Thyroid gland (tissue), 4 donors: ENCODE data around the gene TNIK.

Experiments
- CTCF ChIP-seq, 6 experiments: fragments of 200-600 bp in 3 of 6; fragments of 450-650 bp in 3 of 6; sonication (generic) in 3 of 6; IDR thresholded peaks; one replicate each; pipeline ENCODE4 v1.5.1; 2016 to 2019; ENCODE audit warnings: antibody characterized with exemption in 6 of 6, mild to moderate bottlenecking in 2 of 6, inconsistent platforms in 1 of 6, moderate library complexity in 1 of 6
- POLR2A ChIP-seq, 2 donors: fragments of 450-650 bp; IDR thresholded peaks; one replicate each; pipeline ENCODE4 v1.6.1; 2017; ENCODE audit warnings: antibody characterized with exemption in 2 of 2, mild to moderate bottlenecking in 2 of 2, moderate library complexity in 1 of 2

DNA sequence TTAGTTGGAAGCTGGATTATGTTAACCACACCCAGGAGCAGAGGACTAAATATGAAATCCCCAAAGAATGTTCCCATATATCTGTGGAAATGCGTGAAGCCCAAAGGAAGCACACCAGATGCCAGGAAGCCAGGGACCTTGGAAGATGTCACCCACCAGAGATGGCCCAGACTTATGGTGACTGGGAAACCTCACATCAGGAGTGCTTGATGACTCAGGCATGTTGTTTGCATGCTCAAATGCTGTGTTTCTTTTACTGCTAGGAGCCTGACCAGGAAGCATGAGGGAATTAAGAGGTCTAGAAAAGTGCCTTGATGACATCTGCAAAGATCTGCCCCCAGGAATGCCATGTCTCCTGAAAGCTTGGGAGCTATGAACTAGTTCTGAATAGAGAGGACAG lies 324.7 kb downstream of the TNIK start:
- TF ChIP-seq CTCF (IDR thresholded peaks at IDR 0.05), result no peak
- TF ChIP-seq POLR2A (IDR thresholded peaks at IDR 0.05), result no peak
